UCSD-AML1 (cell line): ENCODE measurements around the gene NEK11.
"Not testable (repeated sequence)": the region's sequence is repeated elsewhere in the genome, so short reads cannot be mapped to it uniquely, and the experiment has no call there.

Experiments
- DNase-seq: peaks from one replicate; lab custom pipeline; 2025; ENCODE audit not compliant: unreplicated experiment; lab: John Stamatoyannopoulos, UW

Gene NEK11

DNA sequence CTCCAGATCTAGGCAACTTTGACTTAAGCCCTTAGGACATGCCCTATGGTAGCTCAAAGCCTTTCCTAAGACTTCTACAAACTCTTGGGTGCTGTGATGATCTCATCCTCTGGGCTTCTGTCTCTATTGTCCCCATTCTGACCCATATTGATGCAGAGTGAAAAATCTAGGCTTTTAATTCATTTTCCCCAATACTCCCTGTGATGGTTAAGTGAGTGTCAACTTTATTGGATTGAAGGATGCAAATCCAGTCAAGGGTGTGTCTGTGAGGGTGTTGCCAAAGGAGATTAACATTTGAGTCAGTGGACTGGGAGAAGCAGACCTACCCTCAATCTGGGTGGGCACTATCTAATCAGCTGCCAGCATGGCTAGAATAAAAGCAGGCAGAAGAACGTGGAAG is 257.6 kb downstream of the NEK11 start:
- no peak for DNase-seq

GRCh38 chr3:131285456-131285855 is 258.8 kb downstream of the NEK11 start:
- no peak for DNase-seq

GRCh38 chr3:131299836-131300235 is 273.2 kb downstream of the NEK11 start:
- DNase-seq = no peak

- no peak for DNase-seq
Measured at GRCh38 chr3:131303848-131304247, 277.2 kb downstream of the NEK11 start.

- no peak for DNase-seq
Measured at GRCh38 chr3:131304890-131305289, 278.2 kb downstream of the NEK11 start.

GRCh38 chr3:131306242-131306641 is 279.6 kb downstream of the NEK11 start:
- no peak for DNase-seq

GRCh38 chr3:131314318-131314717 is 287.6 kb downstream of the NEK11 start:
- no peak for DNase-seq

GRCh38 chr3:131315162-131315561 is 288.5 kb downstream of the NEK11 start:
- DNase-seq = no peak

DNA sequence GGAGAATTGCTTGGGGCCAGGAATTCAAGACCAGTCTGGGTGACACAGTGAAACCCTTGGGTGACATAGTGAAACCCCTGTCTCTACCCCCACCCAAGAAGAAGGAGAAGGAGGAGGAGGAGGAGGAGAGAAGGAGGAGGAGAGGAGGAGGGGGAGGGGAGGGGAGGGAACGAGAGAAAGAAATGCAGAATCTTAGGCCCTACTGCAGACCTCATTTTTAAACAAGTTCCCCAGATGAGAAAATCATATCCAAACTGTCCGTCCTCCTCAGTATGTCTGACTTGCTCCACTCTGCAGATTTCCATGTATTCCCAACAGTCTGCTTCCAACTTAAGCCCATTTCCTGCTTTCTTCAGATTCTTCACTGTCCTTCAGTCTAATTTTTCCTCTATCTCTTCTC is 291.0 kb downstream of the NEK11 start:
- no peak for DNase-seq

DNA sequence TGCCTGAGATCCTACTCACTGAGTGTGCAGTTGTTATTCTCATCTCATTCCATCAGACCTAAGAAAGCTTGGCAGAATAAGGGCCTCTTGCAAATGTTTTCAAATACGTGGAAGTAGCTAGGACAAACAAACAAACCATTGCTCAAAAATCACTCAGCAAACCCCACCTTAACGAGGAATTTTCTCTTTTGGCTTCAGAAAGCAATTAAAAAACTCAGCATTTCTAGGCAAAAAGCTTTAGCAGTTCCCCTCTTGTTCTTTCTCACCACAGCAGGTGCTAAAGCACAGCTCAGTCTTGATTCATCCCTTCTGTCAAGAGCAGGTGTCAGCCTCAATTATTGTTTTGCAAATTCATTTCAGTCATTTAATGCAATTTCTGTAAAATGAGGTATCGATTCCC is 296.3 kb downstream of the NEK11 start:
- no peak for DNase-seq

DNA sequence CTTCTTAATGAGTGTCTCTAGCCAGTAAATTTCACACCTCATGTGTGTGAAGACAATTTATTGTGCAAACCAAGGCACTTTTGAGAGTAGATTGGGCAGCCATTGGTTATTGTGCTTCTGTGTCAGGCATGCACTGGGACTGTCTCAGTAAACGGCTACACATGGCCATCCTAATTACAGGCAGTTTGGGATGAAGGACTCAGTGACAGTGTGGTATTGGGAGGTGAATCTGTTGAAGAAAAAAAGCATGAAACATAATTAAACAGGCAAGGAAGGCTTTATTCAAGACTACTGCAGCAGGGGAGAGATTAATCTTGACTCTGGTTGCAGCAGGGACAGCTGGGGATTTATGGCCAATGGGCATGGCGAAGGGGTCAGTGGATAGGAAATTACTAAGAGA is 297.1 kb downstream of the NEK11 start:
- no peak for DNase-seq

DNA sequence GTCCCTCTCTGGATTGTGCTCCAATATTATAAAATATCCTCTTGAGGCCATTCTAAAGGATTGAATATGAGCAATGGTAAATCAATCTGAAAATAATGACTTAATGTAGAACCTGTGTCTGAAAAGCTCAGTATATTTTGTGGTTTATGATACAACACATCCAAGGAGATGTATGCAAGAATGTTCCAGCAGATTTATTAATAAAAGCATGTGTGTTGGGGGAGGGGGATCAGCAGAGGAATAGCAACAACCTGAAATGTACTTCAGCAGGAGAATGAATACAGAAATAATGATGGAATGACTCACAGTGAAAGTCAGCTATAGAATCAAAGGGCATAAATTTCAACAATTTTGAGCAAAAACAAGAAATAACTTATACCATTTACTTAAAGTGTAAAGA is 298.2 kb downstream of the NEK11 start:
- no peak for DNase-seq

- no peak for DNase-seq
Measured at GRCh38 chr3:131326307-131326706, 299.6 kb downstream of the NEK11 start.

- no peak for DNase-seq
Measured at GRCh38 chr3:131328721-131329120, 302.0 kb downstream of the NEK11 start.

DNA sequence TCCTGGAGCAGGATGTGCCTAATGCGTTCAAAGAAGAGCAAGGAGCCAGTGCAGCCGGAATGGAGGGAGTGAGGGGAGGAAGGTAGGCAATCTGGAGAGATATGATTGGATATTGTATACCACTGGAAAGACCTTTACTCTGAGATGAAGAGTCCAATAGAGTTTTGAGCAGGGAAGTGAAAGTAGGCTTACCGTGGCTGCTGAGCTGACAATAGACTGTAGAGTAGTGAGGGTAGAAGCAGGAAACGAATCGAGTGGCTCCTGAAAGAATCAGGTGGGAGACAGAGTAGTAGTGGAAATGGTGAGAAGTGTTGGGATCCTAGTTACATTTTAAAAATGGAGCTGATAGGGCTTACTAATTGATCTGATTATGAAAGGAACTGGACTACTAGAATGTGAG is 303.1 kb downstream of the NEK11 start:
- DNase-seq = no peak

GRCh38 chr3:131331456-131332085 is 304.9 kb downstream of the NEK11 start:
- DNase-seq = not testable (repeated sequence)

- DNase-seq = no peak
Measured at GRCh38 chr3:131338948-131339640, 312.4 kb downstream of the NEK11 start.

DNA sequence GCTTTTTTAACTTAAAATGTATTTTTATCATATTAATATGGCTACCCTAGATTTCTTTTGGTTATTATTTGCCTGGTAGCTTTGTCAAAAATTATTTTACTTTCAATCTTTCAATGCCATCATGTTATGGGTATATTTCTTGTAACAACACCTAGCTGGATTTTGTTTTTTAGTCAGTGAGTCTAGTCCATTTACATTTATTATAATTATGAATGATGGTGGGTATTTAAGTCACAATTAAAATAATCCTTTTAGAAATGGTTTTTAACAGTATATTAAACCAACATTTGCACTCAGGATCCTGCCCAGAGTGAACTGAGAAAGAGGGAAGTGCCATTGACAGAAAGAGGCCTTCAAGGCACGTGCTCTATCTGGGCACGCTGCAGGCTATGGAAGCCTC is 315.1 kb downstream of the NEK11 start:
- DNase-seq = no peak

- DNase-seq = no peak
Measured at GRCh38 chr3:131348911-131349310, 322.2 kb downstream of the NEK11 start.

GRCh38 chr3:131349454-131349853 is 322.8 kb downstream of the NEK11 start:
- DNase-seq = no peak

DNA sequence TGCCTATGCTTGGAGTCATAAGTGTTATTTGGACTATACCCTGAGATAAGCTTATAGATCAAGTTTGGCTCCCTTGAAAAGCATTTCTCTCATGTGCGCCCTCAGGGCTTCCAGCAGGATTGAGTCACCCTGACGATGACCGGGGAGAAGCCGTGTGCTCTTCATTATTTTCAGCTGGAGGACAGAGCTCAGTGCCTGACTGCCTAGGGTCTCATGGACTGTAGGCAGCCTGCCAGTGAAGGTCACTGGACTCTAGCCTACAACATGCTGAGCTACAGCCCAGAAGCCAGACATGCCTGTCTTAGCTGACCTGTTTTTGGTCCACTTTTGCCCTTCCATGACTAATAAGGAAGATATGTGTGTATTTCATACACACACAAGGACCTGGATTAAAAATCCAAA is 323.3 kb downstream of the NEK11 start:
- no peak for DNase-seq

GRCh38 chr3:131350506-131350905 is 323.8 kb downstream of the NEK11 start:
- DNase-seq = no peak
